ENCODE measurements around the gene SPX. TPM values are rescaled to one million over a fixed set of nuclear protein-coding genes. Genes with fewer than 3 reads are reported as not detected.

SPX gene
- total RNA-seq, 1 donor from 2014 or later, result 4.0 TPM

DNA sequence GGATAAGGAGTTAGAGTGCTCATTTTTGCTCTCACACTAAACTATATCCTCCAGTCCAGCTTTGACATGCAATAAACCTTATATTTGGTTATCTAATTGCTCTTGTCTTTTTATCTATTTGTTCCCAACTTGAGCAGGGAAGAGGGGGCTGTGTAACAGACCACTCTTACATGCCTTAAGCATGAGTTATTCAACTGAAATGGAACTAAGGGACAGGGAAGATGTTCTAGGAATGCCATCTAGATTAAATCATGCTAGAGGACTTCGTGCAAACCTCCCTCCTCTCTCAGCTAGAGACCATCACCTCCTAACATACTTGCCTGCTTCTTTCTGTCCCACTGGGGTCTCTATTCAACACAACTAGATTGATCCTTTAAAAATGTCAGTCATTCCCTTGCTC lies 20.6 kb downstream of the SPX start:
- Histone ChIP-seq H3K4me2 (no peak overlapping the region), H3K4me3 (no peak overlapping the region), H3F3A (ENCODE audit: low read depth) (no peaks in the 10 kb centered on the region), H3K79me2 (ENCODE audit: low read depth) (no peaks in the 10 kb centered on the region), H4K20me1 (ENCODE audit: low read depth) (no peaks in the 10 kb centered on the region), H3K4me1 (no peaks in the 10 kb centered on the region), H3K9me3 (ENCODE audit: low read depth) (no peaks in the 10 kb centered on the region), H3K9ac (no peak overlapping the region), H3K27ac (no peak overlapping the region), H3K36me3 (no peaks in the 10 kb centered on the region), H2AFZ (replicated peaks) (no peak overlapping the region), H3K27me3 (no peaks in the 10 kb centered on the region)
- Mint-ChIP-seq H3K9me3 (no peaks in the 10 kb centered on the region), H3K27me3 (ENCODE audit: insufficient read depth, low read depth) (peaks cover 4% of the 10 kb centered on the region), H3K27ac (no peak overlapping the region), H3K4me3 (no peak overlapping the region), H3K36me3 (no peaks in the 10 kb centered on the region), H3K4me1 (no peaks in the 10 kb centered on the region)
- TF ChIP-seq EZH2 (IDR thresholded peaks at IDR 0.05), result no peak
- TF ChIP-seq, protein P1, sequence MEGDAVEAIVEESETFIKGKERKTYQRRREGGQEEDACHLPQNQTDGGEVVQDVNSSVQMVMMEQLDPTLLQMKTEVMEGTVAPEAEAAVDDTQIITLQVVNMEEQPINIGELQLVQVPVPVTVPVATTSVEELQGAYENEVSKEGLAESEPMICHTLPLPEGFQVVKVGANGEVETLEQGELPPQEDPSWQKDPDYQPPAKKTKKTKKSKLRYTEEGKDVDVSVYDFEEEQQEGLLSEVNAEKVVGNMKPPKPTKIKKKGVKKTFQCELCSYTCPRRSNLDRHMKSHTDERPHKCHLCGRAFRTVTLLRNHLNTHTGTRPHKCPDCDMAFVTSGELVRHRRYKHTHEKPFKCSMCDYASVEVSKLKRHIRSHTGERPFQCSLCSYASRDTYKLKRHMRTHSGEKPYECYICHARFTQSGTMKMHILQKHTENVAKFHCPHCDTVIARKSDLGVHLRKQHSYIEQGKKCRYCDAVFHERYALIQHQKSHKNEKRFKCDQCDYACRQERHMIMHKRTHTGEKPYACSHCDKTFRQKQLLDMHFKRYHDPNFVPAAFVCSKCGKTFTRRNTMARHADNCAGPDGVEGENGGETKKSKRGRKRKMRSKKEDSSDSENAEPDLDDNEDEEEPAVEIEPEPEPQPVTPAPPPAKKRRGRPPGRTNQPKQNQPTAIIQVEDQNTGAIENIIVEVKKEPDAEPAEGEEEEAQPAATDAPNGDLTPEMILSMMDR (IDR thresholded peaks at IDR 0.05), result no peak
- no peak for TF ChIP-seq EZH2phosphoT487 (IDR thresholded peaks at IDR 0.05)
- no peak for DNase-seq (ENCODE audit: low spot score)

GRCh38 chr12:21547437-21547836 lies 21.3 kb downstream of the SPX start:
- H3K27ac ChIP-seq, result no peak overlapping the region
- H3K9ac ChIP-seq, result no peak overlapping the region
- H3F3A ChIP-seq (ENCODE audit: low read depth), result no peaks in the 10 kb centered on the region
- Mint-ChIP-seq H3K4me1 (no peaks in the 10 kb centered on the region), H3K27ac (no peak overlapping the region), H3K36me3 (no peaks in the 10 kb centered on the region), H3K27me3 (ENCODE audit: insufficient read depth, low read depth) (peaks cover 2% of the 10 kb centered on the region), H3K4me3 (no peak overlapping the region), H3K9me3 (no peaks in the 10 kb centered on the region)
- TF ChIP-seq EZH2phosphoT487 (IDR thresholded peaks at IDR 0.05), result no peak
- TF ChIP-seq, protein P1 (IDR thresholded peaks at IDR 0.05), result no peak
- no peak for TF ChIP-seq EZH2 (IDR thresholded peaks at IDR 0.05)
- H3K36me3 ChIP-seq, result no peaks in the 10 kb centered on the region
- H3K27me3 ChIP-seq, result no peaks in the 10 kb centered on the region
- H3K79me2 ChIP-seq (ENCODE audit: low read depth), result no peaks in the 10 kb centered on the region
- H3K4me3 ChIP-seq, result no peak overlapping the region
- DNase-seq (ENCODE audit: low spot score), result no peak
- no peak overlapping the region for H3K4me2 ChIP-seq
- H3K4me1 ChIP-seq, result no peaks in the 10 kb centered on the region
- no peak overlapping the region for H2AFZ ChIP-seq (replicated peaks)
- no peaks in the 10 kb centered on the region for H3K9me3 ChIP-seq (ENCODE audit: low read depth)
- H4K20me1 ChIP-seq (ENCODE audit: low read depth), result no peaks in the 10 kb centered on the region

GRCh38 chr12:21551841-21552465 lies 25.9 kb downstream of the SPX start:
- Mint-ChIP-seq H3K4me3 (no peak overlapping the region), H3K27me3 (ENCODE audit: insufficient read depth, low read depth) (peaks cover 4% of the 10 kb centered on the region), H3K27ac (no peak overlapping the region), H3K9me3 (no peaks in the 10 kb centered on the region), H3K4me1 (no peaks in the 10 kb centered on the region), H3K36me3 (no peaks in the 10 kb centered on the region)
- Histone ChIP-seq H3K4me3 (no peak overlapping the region), H4K20me1 (ENCODE audit: low read depth) (no peaks in the 10 kb centered on the region), H3K27me3 (no peaks in the 10 kb centered on the region), H3K4me1 (no peaks in the 10 kb centered on the region), H3F3A (ENCODE audit: low read depth) (no peaks in the 10 kb centered on the region), H3K4me2 (no peak overlapping the region), H3K36me3 (no peaks in the 10 kb centered on the region), H3K79me2 (ENCODE audit: low read depth) (no peaks in the 10 kb centered on the region), H3K27ac (no peak overlapping the region), H3K9ac (no peak overlapping the region), H3K9me3 (ENCODE audit: low read depth) (no peaks in the 10 kb centered on the region), H2AFZ (replicated peaks) (no peak overlapping the region)
- no peak for DNase-seq (ENCODE audit: low spot score)
- TF ChIP-seq, protein P1 (IDR thresholded peaks at IDR 0.05), result no peak
- TF ChIP-seq EZH2 (IDR thresholded peaks at IDR 0.05) (no peak), EZH2phosphoT487 (IDR thresholded peaks at IDR 0.05) (no peak)

Data from neural progenitor cell (in vitro differentiated cells).